Measurements from ENCODE around the gene UMAD1.

The UMAD1 gene

DNA sequence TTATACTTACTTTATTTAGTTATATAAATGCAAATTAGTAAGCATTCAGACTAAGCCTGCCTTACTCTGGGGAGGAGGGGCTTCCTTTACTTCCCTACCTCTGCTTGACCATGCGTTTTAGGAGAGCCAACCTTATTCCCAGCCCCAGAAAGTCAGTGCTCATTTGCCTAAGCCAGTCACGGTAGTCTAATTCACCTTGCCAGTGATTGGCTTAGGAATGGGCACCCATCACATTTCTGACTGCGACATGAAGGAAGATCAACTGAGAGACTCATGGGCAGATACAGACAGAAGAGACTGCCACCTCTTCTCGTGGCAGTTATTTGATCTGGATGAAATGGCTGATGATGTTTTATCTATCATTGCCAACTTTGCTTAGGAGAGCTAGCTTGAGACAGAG, 48.4 kb downstream of the UMAD1 start:
- no peak for DNase-seq (ENCODE audit: low read depth, low spot score)

DNA sequence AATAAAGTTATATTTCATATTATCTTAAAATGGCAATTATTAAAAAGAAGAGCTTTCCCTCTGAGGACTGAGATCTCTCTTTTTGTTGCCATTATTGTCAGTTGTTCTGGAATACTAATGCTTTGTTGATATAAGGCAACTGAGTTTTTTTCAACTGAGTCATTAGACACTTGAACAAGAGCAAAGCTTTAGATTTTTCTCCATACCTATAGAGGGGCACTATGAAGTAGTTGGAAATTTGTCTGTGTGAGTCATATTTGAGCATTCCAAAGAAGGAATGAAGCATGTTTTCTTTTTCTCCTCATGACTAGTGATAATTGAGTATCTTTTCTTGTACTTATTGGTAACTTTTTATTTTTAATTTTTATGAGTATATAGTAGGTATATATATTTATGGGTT, 53.3 kb downstream of the UMAD1 start:
- peak; percentile 74 for DNase-seq (ENCODE audit: low read depth, low spot score)

DNA sequence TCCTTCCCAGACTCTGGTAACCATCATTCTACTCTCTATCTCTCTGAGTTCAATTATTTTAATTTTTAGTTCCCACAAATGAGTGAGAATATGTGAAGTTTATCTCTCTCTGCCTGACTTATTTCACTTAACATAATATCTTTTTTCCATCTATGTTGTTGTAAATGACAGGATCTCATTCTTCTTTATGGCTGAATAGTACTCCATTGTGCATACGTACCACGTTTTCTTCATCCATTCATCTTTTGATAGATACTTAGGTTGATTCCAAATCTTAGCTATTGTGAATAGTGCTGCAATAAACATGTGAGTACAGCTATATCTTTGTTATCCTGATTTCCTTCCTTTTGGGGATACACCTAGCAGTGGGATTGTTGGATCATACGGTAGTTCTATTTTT, 54.0 kb downstream of the UMAD1 start:
- no peak for DNase-seq (ENCODE audit: low read depth, low spot score)

DNA sequence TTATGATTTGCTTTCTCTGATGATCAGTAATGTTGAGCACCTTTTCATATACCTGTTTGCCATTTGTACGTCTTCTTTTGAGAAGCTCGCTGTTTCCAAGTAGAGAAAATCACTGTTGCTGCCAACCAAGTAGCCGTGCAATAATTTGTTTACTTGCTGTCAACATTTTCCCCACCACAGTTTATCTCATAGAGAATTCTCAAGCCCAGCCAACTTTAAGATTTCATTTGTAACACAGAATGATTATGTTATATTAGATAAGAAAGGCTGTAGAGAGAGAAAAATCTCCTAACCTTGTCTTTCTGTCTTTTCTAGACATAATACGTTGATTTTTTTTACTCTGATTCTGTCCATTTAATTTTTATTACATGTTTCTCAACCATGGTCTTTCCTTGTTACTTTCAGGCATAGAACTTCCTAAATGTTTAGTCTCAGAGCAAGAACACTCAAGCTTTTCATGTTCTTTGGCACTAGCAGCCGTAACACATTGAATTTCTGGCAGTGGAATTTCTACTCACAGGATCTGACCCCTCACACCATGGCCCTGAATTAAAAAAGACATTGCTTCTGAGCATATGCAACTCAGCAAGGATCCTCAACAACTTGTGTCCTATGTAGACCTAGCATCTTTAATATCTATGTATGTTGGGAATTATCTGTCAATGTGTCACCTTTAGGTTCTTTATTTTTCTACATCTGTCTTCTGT, 54.7 kb downstream of the UMAD1 start:
- DNase-seq (ENCODE audit: low read depth, low spot score) = peak; percentile 37

DNA sequence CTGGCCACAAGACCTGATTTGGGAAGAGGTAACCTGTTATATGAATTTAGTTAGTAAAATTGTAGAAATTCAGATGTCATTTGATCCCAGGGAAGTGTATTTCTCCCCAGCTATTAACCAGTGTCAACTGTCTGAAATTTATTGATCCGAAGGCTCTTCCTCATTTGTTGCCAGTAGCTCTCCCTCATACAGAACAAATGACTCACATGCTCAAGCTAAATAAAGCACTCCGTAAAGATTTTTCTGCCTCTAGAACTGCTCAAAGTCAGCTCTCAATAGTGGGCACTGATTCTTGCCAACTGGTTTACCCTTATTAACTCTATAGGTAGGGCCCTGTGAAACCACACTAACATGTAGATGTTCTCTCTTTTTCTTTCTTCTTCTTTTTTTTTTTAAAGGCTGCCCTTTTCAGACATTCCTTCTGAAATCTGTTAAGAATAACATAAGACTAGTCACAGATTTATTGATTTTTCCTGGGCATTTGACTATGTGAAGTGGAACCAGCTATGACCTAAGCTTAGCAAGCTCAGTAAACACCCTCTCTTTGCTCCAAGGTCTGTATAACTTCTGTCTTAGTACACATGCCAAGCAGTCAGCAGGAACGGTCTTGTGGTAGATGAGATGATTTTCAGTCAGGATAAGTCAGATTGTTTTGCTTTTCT, 56.0 kb downstream of the UMAD1 start:
- DNase-seq (ENCODE audit: low read depth, low spot score) = peak; percentile 49

DNA sequence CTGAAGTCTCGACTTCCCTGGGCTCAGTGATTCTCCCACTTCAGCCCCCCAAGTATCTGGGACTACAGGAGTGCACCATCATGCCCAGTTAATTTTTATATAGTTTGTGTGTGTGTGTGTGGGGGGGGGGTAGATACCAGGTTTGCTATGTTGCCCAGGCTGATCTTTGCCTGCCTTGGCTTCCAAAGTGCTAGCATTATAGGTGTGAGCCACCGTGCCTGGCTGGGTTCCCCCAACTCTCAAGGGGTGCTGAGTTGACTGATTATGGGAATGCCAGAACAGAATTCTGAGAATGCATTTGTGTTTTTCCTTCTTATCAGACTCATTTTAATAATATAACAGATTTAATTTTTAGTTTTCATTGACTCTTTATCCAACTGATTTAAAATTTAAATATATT, 58.4 kb downstream of the UMAD1 start:
- DNase-seq (ENCODE audit: low read depth, low spot score) = no peak

DNA sequence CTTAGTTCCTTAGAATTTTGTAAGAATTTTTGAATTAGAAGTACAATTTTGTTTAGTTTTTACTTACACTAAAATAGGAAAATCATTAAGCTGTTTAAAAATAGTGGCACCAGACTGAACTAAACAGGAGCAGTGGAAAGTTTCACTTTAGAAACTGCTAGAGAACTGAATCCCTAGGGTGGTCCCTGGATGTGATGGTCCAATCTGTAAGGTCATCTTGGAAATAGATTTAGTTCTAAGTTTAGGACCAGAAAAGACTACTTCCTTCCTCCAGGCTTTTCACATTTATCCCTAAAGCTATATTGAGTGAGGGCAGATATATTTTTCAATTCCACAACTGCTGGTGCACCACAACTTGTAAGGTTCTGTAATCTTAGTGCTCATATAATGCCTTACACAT, 58.8 kb downstream of the UMAD1 start:
- no peak for DNase-seq (ENCODE audit: low read depth, low spot score)

DNA sequence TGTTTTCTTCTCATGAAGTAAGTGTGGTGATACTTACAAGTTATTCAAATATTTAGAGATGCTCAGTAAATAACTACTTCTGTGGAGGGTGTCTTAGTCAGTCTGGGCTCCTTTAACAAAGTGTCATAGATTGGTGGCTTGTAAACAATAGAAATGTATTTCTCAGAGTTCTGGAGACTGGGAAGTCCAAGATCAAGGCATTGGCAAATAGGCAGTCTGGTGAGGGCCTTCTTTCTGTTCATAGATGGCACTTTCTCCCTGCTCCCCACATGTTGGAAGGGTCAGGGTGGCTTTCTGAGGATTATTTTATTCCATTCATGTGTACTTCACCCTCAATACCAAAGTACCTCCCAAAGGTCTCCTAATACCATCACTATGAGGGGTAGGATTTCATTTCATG, 59.4 kb downstream of the UMAD1 start:
- no peak for DNase-seq (ENCODE audit: low read depth, low spot score)

DNA sequence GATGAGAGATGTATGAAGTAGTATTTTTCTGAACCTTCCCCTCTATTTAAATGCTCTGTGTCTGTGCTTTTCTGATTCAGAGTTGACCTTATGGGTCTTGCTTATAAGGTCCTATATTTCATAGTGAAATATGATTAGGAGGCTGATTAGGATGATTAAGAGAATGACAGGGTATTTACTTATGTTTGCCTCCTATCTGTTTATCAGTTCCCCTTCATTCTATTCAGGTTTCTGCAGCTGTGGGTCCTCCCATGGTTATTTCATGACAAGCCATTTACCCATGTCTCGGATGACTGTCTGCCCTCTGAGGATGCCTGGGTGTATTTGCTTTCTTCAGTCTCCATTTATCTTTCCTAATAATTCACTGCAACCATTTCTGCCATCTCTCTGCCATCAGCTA, 61.0 kb downstream of the UMAD1 start:
- no peak for DNase-seq (ENCODE audit: low read depth, low spot score)

DNA sequence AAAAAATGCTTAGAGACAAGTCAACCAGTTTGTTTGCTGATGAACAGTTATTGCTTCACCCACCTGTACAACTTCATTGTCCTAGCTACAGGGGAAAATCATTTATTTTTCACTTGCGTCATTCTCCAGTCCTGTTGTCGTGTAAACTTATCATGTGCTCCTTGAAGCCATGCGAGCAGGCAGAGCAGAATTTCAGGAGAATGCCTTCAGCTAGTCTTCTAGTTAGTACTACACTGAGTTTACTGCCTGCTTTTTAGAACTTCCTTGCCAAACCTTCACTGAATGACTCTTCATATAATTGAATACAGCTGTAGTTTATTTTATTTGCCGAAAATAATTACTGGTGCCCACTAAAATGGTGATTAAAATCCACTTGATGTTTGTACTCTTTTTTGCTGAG, 62.3 kb downstream of the UMAD1 start:
- no peak for DNase-seq (ENCODE audit: low read depth, low spot score)

DNA sequence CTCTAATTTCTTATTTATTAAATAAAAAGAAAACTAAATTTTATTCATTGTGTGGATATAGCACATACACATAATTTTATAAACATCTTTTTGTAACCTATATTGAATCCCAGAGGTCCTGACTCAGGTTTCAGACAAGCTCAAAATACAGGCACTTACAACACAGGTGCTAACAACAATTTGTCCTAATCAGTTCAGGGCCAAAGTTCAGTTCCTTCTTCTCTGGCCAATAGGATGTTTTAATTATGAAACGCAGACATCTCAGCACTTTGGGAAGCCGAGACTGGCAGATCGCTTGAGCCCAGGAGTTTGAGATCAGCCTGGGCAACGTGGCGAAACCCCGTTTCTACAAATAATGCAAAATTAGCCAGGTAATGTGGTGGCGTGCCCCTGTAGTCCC, 62.9 kb downstream of the UMAD1 start:
- no peak for DNase-seq (ENCODE audit: low read depth, low spot score)

DNA sequence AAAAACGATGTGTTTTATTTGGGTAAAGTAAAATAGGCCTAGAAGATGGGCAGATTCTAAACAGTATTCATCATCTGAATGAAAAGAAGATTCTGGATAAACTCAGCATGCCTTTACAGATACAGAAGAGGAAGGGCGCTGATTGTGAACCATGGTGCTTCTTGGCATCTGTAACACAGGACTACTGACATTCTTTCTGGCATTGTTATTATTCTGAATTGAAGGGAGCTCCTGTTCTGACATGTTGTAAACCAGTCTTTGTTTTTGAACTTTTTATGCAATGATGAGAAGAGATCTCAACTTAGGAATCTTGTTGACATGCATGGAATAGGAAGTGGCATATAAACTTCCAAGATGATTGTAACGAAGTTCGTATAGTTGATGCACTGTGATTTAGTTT, 64.3 kb downstream of the UMAD1 start:
- DNase-seq (ENCODE audit: low read depth, low spot score) = no peak

DNA sequence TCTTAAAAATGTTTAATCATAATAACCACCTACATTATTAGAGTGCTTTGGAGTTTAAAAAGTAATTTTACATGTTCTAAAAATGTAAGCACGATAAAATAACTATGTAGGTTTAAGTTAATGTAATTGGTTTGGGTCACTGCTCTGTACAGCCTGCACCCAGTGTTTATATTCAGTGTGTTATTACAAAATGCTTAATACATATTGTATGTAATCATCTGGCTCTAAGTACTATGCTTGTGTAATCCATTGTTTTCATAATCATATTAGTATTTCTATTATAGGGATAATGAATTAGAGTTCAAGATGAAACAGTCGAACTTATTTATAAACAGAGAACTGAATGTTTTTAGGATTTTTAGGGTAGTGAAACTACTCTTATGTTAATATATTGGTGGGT, 64.8 kb downstream of the UMAD1 start:
- no peak for DNase-seq (ENCODE audit: low read depth, low spot score)

DNA sequence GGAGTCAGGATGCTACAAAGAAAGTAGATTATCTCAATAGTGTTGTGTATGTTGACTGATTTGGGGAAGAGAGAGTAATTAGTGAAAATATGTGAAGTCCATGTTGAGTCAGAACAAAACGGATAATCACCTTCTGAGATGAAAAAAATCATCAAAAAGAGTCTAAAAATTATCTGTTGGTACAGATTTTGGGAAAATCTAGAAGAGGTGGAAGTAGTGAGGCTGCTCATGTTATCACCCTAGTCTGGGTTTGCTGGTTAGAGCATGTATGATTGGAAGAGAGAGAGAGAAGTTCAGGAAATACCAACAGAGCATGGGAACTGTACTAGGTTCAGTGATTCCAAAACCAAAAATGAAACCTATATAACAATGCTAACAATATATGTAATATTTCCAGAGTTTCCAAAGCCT, 65.6 kb downstream of the UMAD1 start:
- no peak for DNase-seq (ENCODE audit: low read depth, low spot score)

DNA sequence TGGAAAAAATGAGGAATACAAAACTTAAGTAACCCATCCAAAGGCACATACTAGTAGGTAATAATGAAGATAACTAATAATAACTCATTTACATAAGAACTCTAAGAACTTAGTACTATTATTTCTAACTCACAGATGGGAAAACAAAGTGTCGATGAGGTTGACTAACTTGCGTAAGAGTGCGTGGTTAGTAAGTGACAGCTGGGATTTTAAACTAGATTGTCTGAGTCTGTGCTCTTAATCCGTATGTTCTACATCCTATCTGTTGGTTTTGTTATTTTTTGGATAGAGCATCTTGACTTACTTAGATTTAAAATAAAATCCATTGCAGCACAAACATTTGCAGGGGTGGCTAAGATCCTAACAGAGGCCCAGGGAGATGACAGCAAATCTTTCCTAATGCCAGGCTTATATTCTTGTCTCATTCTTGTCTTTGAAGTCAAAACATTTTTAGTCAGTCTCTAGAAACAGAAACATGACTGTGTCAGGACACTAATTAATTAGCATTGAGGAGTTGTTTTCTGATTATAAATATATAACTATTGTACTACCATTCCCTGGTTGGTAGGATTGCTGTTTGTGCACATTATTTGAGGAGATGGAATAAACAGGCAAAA, 66.1 kb downstream of the UMAD1 start:
- DNase-seq (ENCODE audit: low read depth, low spot score) = no peak

DNA sequence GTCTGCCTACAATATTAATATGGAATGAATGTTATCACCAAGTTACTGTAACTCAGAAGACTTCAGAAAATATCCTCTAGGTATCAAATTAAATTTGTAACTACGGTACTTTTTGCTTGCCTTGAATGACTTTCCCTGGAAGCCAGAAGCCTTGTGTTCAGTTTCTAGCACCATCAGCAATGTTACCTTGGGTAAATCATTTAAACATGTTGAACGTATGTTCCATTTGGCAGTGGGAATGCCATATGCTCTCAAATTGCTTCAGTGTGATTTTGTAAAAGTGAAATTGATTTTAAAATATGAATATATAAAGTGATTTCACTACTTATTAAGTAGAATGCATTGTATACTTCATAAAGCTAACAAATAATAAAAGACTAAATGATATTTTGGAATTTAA, 66.7 kb downstream of the UMAD1 start:
- DNase-seq (ENCODE audit: low read depth, low spot score) = no peak

DNA sequence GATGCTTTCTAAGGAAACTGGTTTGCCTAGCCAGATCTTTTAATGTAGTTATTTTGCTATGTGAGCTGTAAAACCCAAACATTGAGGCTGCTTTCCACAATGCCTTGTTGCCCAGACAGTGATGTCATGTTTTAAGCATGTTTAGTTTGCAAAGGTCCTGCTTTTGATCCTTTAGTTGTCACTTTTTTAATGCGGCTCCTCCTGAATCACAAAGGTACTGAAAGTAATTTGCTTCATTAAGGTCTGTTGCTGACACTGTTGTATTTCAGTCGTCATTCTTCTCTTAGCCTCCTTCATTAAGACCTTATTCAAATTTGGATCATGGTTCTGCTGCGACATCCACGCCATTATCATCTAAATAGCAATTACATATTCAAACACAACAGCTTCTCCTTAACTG, 67.3 kb downstream of the UMAD1 start:
- peak; percentile 86 for DNase-seq (ENCODE audit: low read depth, low spot score)

DNA sequence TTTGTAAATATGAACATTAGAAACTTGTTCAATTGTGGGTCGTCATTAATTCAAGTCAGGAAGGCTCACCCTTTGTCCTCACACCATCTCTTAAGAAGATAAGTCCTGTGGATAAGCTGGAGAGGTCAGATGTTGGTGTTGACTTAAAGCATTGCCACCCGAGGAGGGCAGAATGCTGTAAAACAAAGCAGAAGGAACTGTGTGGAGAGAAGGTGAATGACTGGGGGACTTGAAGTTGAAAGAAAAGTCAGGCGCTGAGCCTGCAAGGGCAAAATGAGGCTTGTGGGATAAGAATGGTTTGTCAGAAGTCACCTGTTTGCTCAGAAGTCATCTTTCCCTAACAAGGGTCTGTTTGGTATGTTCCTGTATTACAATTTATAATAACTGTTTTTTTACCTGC, 68.7 kb downstream of the UMAD1 start:
- DNase-seq (ENCODE audit: low read depth, low spot score) = no peak

DNA sequence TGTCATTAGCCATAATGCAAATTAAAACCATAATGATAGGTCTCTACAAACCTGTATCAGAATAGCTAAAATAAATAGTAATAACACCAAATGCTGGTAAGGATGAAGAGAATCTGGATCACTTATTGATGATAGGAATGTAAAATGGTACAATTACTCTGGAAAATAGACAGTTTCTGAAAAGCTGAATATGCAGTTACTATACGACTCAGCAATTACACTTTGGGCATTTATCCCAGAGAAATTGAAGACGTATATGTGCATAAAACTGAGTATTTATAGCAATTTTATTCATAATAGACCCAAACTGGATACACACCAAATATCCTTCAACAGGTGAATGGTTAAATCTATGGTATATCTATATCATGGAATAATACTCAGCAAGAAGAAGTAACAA, 69.9 kb downstream of the UMAD1 start:
- DNase-seq (ENCODE audit: low read depth, low spot score) = no peak

DNA sequence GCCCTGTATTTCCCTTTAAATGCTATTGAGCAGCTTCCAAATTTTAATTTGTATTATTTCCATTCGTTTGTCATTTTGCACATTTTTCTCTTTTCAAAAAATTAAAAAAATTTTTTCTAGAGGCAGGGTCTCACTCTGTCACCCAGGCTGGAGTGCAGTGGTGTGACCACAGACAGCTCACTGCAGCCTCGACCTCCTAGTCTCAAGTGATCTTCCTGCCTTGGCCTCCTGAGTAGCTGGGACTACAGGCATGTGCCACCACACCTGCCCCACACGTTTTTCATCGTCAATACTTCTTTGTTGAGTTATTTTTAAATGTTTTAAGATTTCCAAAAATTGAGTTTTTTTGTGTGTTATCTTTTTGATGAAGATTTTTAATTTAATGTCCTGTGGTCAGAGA, 73.2 kb downstream of the UMAD1 start:
- no peak for DNase-seq (ENCODE audit: low read depth, low spot score)

DNA sequence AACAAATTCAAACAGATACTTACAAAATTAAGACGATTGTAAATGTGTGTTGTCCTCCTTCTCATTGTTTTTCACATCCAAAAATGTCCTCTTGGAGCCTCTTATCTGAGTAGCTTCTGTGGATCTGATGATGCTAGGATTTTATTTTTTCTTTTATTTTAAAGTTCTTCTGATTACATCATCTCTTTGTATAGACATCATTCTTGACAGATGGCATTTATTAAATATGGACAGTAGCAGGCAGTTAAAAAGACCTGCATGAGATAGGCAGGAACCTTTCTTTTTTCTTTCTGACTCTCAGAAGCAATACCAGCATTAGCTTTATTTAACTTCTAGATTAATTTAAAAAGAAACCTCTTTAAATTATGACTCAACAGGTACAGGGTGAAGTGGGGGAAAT, 77.9 kb downstream of the UMAD1 start, which contains the start of gene RPA3:
TSS of gene RPA3 (minus strand) at position 116 of the 400 bp plus-strand sequence. CDS start 78,189 bp downstream, outside the sequence.
- DNase-seq (ENCODE audit: low read depth, low spot score) = no peak

DNA sequence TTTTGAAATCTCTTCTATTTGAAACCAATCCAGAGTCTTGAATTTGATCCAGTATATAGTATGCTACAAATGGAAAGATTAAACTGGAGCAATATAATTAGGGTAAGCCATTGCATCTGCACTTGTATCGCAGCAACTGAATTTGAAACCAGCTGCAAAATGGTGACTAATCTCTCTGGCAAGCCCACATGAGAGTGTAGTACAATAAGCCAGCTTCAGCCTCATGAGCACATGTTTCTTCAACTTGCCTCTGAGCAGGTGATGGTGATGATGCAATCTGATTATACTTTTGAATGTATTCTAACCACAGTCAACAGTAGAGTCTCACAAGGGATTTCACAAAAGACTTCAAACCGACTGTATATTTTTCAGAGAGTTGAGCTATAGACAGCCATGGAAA, 78.7 kb downstream of the UMAD1 start:
- peak; percentile 91 for DNase-seq (ENCODE audit: low read depth, low spot score)

DNA sequence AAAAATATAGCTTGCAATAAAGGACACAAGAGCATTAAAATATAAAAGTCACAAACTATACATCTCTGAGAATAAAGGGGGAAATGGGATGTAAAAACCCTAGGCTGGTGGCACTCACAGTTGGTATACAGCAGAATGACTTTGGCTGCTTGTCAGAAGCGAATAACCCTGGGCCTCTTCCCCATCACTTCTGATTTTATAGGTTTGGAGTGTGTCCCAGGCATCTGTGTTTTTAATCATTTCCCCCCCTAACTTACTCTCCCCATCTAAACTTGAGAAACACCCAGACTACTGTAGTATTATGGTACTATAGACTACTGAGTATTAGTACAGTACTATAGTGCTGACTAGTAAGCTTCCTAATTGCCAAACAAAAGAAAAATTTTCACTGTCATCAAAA, 79.6 kb downstream of the UMAD1 start:
- DNase-seq (ENCODE audit: low read depth, low spot score) = no peak
